GM10248 (cell line): Measurements from ENCODE around the gene PSD.

Experiments
- CTCF ChIA-PET: fragments of 300-600 bp; sonication (Branson Sonifier 250); formaldehyde crosslinking; extraction: SDS; loops from one replicate; lab custom pipeline; 2021; ENCODE audit warnings: antibody characterized with exemption; lab: Yijun Ruan, JAX
- POLR2A ChIA-PET: fragments of 350-650 bp; sonication (Branson Sonifier 250); formaldehyde crosslinking; extraction: SDS; loops from one replicate; lab custom pipeline; 2020; ENCODE audit warnings: antibody characterized with exemption; lab: Yijun Ruan, JAX
- DNase-seq: peaks from one replicate; pipeline ENCODE4 v3.0.0; 2012; ENCODE audit errors: extremely low spot score
- CTCF ChIP-seq: IDR thresholded peaks from 2 replicates; pipeline ENCODE4 v1.5.1; 2012; ENCODE audit warnings: mild to moderate bottlenecking, low read depth; ENCODE audit errors: extremely low read depth, missing control alignments, control extremely low read depth

Gene PSD

GRCh38 chr10:102381983-102382382 lies 36.6 kb downstream of the PSD start:
- no peak for DNase-seq
- POLR2A ChIA-PET = interaction anchor here (0.6 to 1.0 kb wide), 3 partner anchors 137 to 281 kb away, joined by 3 to 10 read pairs (median 4); partner anchors contain the start of gene GBF1
- no peak for TF ChIP-seq CTCF
- CTCF ChIA-PET = interaction anchor here (0.8 to 7.9 kb wide), 10 partner anchors 9 to 213 kb away, joined by 3 to 71 read pairs (median 4); partner anchors contain the start of genes ELOVL3 and FBXL15

GRCh38 chr10:102379383-102379782 lies 39.2 kb downstream of the PSD start:
- ChIA-PET CTCF (interaction anchor here (0.9 to 2.4 kb wide), 9 partner anchors 10 to 217 kb away, joined by 3 to 13 read pairs (median 5); partner anchors contain the start of gene NFKB2), POLR2A (no interaction called here)
- DNase-seq = no peak
- TF ChIP-seq CTCF = no peak

- DNase-seq = no peak
- CTCF ChIA-PET = interaction anchor here (1.0 to 2.0 kb wide), 3 partner anchors 17 to 147 kb away, joined by 3 to 8 read pairs (median 4); no protein-coding TSS in a partner anchor
- POLR2A ChIA-PET = no interaction called here
- no peak for TF ChIP-seq CTCF
Observed at GRCh38 chr10:102376901-102377300, 41.7 kb downstream of the PSD start.

GRCh38 chr10:102375867-102376266 lies 42.7 kb downstream of the PSD start:
- ChIA-PET CTCF (interaction anchor here (1.1 to 10.3 kb wide), 7 partner anchors 8 to 144 kb away, joined by 3 to 85 read pairs (median 4); no protein-coding TSS in a partner anchor), POLR2A (no interaction called here)
- TF ChIP-seq CTCF = no peak

GRCh38 chr10:102375250-102375649 lies 43.3 kb downstream of the PSD start:
- DNase-seq = no peak
- POLR2A ChIA-PET = no interaction called here
- CTCF ChIA-PET = interaction anchor here (1.0 to 10.3 kb wide), 9 partner anchors 9 to 143 kb away, joined by 3 to 85 read pairs (median 4); no protein-coding TSS in a partner anchor

More at GRCh38 chr10:102375867-102376266, 42.7 kb downstream of the PSD start:
- no peak for DNase-seq

DNA sequence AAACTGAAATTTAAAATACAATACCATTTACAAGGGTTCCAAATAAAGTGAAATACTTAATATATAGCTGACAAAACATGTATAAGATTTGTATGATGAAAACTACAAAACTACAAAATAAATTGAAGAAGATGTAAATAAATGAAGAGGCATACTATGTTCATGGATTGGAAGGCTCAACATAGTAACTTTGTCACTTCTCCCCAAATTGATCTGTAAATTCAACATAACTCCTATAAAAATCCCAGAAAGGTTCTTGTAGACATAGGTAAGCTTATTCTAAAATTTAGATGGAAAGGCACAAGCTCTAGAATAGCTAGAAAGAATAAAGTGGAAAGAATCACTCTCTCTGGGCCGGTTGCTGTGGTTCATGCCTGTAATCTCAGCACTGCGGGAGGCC lies 47.3 kb downstream of the PSD start:
- DNase-seq = no peak
- CTCF ChIA-PET = interaction anchor here (0.6 to 10.3 kb wide), 6 partner anchors 11 to 139 kb away, joined by 3 to 85 read pairs (median 4); no protein-coding TSS in a partner anchor
- POLR2A ChIA-PET = no interaction called here
- no peak for TF ChIP-seq CTCF

More at GRCh38 chr10:102375250-102375649, 43.3 kb downstream of the PSD start:
- no peak for TF ChIP-seq CTCF
